GM19468 (cell line): ENCODE data around the gene MDM1.

Experiments used
- ATAC-seq: cut with Tn5 transposase; IDR thresholded peaks from one replicate; pipeline ENCODE4 v1.9.1; 2021; ENCODE audit warnings: mild to moderate bottlenecking, moderate library complexity, moderate number of reproducible peaks; ENCODE audit not compliant: unreplicated experiment; ENCODE audit errors: extremely low read depth

The MDM1 gene

GRCh38 chr12:68280240-68280639 lies 51.9 kb downstream of the MDM1 start:
- no peak for ATAC-seq

GRCh38 chr12:68279227-68280054 lies 52.7 kb downstream of the MDM1 start:
- ATAC-seq: no peak

GRCh38 chr12:68276402-68276930 lies 55.7 kb downstream of the MDM1 start:
- ATAC-seq: no peak

- no peak for ATAC-seq
Measured at GRCh38 chr12:68272732-68273131, 59.4 kb downstream of the MDM1 start.

GRCh38 chr12:68271346-68271745 lies 60.8 kb downstream of the MDM1 start:
- no peak for ATAC-seq

GRCh38 chr12:68270358-68270757 lies 61.8 kb downstream of the MDM1 start:
- no peak for ATAC-seq

- ATAC-seq: no peak
Measured at GRCh38 chr12:68269779-68270178, 62.4 kb downstream of the MDM1 start.

- no peak for ATAC-seq
Measured at GRCh38 chr12:68268967-68269366, 63.2 kb downstream of the MDM1 start.

GRCh38 chr12:68267892-68268396 lies 64.2 kb downstream of the MDM1 start:
- ATAC-seq: no peak

GRCh38 chr12:68264857-68265256 lies 67.3 kb downstream of the MDM1 start:
- no peak for ATAC-seq

- no peak for ATAC-seq
Measured at GRCh38 chr12:68264158-68264855, 67.9 kb downstream of the MDM1 start.

GRCh38 chr12:68263366-68263765 lies 68.8 kb downstream of the MDM1 start:
- no peak for ATAC-seq

GRCh38 chr12:68261896-68262295 lies 70.3 kb downstream of the MDM1 start:
- ATAC-seq: no peak

- no peak for ATAC-seq
Measured at GRCh38 chr12:68260153-68260552, 72.0 kb downstream of the MDM1 start.

- no peak for ATAC-seq
Measured at GRCh38 chr12:68259318-68259940, 72.7 kb downstream of the MDM1 start.

- no peak for ATAC-seq
Measured at GRCh38 chr12:68253504-68253903, 78.7 kb downstream of the MDM1 start, which contains the start of gene IL22. Gene IL22 (minus strand): TSS chr12:68253604. CDS start chr12:68253448, 156 bp downstream.

- no peak for ATAC-seq
Measured at GRCh38 chr12:68252077-68252476, 80.1 kb downstream of the MDM1 start.

GRCh38 chr12:68250454-68250853 lies 81.7 kb downstream of the MDM1 start:
- ATAC-seq: no peak

GRCh38 chr12:68247785-68248184 lies 84.4 kb downstream of the MDM1 start:
- no peak for ATAC-seq

- no peak for ATAC-seq
Measured at GRCh38 chr12:68246350-68246749, 85.8 kb downstream of the MDM1 start.
